Effector CD8-positive, alpha-beta T cell (primary cell): Measurements from ENCODE around the gene MYH9.

Experiments
- DNase-seq: peaks from one replicate; lab custom pipeline; 2025; lab: John Stamatoyannopoulos, UW

Gene MYH9

DNA sequence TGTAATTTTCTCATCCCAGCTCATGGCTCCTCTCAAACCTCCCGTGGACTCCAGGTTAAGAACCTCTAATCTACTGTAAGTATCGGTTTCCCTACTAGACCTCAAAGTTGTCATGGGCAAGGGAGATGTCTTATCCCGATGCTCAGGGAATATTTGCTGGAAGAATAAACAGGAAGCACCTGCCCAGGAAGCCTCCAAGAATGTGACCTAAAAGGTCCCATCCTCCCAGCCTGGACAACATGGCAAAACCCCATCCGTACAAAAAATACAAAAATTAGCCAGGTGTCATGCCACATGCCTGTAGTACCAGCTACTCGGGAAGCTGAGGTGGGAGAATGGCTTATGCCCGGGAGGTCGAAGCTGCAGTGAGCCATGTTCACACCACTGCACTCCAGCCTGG is 72.4 kb downstream of the MYH9 start:
- DNase-seq: no peak

DNA sequence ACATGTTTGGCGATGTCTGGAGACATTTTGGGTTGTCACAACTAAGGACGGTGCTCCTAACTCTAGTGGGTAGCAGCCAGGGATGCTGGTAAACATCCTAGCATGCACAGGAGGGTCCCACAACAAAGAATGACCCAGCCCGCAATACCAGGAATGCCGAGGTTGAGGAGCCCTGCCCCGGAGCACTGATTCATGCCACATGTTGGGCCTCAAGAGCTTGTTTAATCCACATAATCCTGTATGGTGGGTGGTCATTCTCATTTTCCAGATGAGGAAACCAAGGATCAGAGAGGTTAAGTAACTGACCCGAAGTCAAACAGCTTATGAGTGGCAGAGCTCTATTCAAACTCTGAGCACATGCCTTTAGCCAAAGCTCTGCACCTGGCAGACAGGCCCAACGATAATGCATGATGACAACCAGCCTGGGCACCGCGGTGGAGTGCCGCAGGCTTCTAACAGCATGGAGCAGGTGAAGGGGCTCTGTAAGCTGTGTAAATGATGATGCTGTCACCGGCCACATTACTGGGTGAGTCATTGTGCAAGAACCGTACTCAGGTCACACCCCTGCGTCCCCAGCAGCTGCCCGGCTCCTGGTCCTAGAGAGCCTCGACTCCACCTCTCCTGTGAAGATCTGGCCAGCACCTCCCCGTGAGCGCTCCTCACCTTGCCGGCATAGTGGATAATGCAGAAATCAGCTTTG is 76.2 kb downstream of the MYH9 start:
- DNase-seq: no peak

DNA sequence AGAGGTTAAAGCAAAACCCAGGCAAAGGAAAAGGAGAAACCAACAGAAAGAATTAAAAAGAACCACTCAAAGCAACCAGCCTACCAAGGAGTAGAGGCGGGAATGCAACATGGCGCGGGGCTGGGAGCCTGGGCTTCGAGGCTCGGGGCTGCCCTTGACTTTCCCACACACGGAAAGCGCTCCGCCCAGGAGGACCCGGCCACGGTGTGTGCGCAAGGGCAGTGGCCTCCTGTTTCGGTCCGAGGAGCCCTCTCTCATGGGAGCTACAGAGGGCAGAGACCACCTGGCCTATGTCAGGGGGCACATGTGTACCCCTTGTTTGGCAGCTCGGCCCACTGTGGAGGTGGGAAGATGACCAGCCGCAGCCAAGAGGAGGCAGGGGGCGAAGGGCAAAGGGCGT is 78.9 kb downstream of the MYH9 start:
- no peak for DNase-seq

DNA sequence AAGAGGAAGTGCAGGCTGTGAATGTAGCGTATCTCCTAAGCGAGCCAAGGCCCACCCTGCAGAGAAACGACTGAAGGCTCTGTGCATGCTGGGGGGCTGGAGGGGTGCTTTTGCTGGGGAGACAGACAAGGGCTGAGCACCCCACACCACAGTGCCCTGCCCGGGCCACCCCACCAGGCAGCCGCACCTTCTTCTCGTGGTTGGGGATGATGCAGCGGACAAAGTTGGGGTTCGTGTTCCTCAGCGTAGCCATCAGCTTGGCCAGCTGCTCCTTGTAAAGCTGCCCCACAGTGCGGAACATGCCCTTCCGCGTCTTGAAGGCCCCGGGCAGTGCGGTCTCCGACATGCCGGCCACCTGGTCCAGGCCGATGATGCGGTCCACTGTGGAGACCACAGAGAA is 81.5 kb downstream of the MYH9 start:
- no peak for DNase-seq

DNA sequence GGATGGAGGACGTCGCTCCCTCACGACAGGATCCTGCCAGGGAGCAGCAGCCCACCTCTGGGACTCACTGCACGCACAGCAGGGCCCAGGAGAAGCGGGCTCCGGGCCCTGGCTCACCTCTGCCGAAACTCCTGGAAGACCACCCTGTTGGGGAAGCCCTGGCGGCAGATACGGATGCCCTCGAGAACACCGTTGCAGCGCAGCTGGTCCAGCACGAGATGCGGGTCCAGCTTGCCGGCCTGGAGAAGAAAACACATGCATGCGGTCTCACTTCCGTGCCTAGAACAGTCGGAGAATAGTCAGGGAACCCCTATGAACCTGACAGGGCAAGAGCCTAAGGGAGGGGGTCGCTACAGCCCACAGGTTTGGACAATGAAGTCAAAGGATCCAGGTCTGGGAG is 82.0 kb downstream of the MYH9 start:
- no peak for DNase-seq

DNA sequence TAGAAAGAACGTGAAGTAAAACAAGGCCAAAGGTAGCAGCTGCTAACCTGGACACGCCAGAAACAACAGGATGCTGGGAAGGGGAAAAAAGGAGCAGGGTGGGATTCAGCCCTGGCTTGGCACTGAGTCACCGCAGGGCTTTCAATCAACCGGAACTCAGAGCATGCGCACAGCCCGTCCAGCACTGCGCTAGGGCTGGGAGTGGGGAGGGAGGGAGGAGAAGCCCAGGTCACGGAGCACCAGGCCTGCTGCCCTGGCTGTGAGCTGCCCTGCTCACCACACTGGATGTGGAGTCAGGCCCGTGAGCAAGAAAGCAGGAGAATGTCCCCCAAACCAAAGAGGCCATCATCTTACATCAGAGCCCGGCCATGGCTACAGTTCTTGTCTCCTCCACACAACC is 83.3 kb downstream of the MYH9 start:
- no peak for DNase-seq

DNA sequence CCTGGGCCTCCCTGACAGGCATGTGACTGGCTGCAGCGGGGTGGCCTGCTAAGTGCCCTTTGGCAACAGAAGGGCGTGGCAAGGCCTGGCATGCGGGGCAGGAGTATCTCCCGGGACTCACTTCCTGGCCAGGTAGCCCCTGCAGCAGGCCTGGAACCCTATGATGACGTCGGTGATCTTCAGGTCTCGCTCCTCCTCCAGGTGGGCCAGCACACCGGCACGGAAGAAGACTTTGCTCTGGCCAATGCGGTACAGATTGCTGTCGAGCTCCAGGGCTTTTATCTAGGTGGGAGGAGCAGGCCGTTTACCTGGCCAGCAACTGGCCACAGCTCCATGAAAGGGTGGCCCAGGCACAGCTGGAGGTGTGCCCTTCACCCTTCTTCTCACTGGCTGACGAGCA is 83.9 kb downstream of the MYH9 start:
- DNase-seq: no peak

DNA sequence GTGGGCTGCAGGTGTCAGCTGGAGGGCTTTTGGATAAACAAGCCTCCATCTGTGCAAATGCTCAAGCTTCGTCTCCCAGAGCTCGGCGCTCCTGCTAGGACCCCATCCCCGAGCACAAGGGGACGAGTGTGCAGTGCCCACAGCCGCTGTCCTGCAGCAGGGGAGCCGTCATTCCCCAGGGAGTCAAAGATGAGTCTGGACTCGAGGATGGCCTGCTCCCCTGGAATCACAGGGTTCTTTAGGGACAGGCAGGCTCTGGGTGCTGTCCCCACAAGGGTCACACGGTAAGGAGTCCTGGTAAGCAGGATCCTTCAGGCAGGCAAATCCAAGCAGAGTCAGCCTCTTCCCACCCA is 84.7 kb downstream of the MYH9 start:
- DNase-seq: no peak

DNA sequence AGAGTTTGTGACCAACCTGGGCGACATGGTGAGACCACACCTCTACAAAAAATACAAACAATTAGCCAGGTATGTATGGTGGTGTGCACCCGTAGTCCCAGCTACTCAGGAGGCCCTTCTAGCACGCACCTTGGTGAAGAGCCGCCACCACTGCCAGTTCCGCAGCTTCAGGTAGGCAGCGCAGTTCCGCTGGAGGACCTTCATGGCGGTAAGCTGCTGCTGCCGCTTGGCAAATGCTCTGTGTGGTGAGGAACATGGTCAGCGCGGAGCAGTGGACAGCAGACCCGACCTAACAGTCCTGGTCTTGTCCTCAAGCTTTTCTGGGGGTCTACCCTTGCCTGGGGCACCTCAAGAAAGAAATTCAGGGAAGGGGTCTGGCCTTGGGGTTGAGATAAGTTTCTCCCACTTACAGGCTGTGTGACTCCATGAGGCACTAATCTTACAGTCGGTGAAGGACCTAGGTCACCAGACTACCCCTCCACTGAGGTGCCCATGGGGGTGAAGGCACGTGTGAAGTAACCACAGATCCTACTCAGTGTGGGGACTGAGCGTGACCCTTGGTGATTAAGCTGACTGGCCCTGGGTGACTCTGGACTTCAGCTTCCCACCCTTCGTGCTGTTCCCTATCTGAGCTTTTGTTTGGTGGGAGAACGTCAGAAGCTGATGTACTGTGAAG is 85.2 kb downstream of the MYH9 start:
- no peak for DNase-seq

DNA sequence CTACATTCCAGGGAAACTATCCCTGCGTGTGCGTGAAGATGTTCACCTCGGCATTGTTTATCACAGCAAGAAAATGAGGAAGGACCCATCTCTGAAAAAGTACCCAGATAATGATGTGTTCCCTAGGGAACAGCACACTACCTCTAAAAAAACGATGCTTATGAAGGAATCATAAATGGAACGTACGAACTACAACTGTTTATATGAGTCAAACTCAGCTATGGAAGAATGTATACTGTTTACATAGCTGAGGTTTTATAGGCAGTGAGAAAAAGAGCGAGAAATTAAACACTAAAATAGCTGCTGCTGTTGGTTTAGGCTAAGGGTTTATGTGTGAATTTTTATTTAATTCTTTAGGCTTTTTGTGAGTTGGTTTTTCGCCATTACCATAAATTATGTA is 85.9 kb downstream of the MYH9 start:
- DNase-seq: no peak

DNA sequence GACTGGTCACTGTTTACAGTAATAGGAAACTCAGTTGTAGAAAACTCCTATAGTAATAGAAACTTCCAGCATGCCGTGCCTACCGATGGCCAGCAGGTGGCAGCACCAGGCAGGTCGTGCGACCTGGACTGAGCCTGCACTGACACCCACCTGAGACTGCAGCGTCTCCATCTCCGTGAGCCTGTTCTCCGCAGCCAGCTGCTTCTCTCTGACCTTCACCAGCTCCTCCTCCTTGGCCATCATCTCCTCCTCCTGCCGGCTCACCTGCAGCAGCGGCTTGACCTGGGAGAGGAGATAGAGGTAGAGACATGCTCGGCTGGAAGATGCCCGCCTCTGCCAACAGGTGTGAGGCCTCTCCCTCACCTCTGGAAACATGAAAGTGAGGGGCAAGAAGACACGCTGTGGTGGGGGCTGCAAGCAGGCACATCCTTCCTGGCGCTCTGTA is 86.4 kb downstream of the MYH9 start:
- DNase-seq: peak; percentile 77

DNA sequence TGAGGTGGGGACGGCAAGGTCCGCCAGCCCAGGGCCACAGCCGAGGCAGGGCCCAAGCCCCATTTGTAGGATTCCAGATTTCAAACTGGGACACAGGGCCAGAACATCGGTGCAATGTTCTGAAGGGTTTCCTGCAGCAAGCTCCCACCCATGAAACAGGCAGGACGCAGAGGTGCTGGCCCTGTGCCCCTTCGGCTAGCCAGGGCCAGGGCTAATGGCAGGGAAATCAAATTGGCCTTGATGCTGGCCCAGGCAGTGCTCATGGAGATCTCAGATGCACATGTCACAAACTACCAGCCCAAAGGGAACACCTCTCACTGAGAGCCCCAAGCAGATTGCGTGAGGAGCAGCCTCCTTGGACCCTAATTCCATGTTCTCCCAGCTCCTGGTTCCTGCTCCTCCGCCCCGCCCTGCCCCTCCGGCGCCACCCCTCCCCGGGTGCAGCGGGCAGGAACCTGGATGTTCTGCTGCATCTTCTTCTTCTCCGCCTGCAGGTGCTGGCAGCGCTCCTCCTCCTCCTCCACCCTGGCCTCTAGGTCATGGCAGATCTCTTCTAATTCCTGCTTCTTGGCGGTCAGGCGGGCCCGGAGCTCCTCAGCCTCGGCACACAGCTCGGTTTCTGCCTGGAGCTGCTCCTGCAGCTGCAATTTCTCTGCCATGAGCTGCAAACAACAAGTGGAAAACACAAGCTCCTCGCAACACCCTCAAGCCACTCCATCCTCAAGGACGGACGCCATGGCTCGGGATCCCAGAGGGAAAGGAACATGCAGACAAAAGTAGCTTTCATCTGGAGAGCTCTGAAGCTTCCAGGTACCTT is 87.2 kb downstream of the MYH9 start:
- no peak for DNase-seq

DNA sequence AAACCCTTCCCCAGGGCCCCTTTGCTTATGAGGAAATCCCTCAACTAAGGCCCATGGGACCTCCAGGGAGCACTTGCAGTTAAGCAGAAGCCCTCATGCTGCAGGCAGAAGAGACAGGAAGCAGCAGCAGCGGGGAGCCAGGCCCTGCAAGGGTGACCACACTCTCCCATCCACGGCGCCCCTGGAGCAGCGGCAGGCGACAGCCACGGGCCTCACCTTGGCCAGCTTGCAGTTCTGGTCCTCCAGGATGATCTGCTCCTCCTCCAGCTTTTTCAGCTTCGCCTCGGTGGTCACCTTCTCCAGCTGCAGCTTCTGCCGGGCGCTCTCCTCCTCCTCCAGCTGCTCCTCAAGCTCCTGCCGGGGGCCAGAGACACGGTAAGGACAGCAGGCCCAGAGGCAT is 87.9 kb downstream of the MYH9 start:
- DNase-seq: no peak

DNA sequence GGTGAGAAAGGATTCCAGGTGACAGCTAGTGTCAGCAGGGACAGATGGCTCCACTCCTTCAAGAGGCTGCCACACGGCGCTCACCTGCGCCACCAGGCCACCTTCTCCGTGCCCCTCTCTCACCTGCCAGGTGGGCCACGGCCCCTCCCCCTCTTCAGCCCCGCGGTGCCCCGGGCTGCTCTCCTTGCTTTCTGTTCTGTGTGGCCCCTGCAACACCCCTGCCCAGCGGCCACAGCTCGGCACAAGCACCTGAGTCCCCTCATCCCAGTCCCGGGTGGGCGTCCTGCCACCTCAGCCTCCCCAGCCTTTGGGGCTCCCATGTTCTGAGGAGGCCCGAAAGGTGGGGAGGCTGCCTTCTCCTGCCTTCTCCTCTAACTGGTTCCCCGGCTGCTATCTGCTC is 88.5 kb downstream of the MYH9 start:
- no peak for DNase-seq

DNA sequence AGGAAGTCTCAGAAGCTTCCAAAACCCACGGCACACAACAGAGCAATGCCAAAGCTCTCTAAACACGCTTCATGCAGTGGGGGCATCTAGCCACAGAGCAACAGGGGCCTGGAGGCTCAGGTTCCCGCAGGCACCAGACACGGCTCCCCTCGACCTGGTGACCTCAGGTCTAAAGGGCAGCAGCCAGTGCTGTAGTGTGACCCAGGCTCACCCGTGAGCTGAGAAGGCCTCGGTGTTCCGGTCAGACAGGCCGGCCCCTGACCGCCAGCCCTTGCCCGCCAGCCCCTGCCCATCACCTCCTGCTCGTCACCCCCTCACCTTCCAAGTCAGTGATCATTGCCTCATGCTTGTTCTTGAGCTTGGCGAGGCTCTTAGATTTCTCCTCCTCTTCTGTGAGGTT is 89.2 kb downstream of the MYH9 start:
- no peak for DNase-seq

DNA sequence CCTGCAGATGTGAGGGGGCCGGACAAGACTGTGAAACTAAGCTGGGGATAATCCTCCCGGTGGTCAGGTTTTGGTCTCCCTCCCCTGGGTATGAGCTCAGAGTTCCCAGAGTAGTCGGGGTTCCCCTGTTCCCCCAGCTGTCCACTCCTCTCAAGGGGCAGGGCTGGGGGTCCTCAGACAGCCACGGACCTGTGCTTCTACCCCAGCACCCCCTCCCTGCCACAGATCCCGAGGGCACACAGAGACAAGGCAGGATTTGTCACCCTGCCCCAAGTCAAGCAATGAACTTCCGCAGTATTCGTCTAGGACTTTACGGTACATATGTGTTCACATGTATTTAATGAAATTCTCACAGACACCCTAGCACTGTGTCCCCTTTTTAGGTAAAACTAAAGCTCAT is 89.6 kb downstream of the MYH9 start:
- no peak for DNase-seq

DNA sequence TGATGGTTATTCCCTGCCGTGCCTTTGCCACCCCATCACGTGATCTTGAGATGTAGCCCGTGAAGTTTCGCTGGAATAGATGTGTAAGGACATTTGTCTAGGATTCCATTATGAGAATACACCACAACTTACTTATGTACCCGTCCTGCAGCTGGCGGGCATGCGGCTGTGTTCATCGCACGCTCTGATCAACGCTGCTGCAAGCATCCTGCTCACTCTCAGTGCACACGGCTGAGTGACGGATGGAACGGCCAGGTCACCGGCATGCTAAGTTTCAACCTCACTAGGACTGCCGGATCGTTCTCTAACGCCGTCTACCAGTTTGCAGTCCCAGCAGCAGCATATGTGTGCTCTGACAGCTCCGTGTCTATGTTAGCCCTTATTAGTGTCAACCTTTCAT is 90.2 kb downstream of the MYH9 start:
- DNase-seq: no peak

DNA sequence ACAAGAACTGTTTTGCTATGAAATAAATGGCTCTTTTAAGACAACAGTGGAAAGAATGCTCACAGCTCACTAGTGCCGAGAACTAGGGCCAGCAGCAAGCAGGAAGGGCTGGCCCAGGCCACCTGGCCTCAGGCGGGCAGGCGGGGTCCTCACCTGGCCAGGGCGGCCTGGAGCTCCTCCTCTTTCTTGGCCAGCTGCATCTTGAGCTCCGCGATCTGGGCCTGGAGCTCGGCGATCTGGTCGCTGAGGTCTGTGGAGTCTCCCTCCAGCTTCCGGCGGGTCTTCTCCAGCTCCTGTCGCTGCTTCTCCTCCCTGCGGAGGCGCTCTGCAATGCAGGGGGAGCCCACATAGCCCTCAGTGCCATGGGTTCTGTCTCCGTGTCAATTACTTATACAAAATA is 91.1 kb downstream of the MYH9 start:
- no peak for DNase-seq

DNA sequence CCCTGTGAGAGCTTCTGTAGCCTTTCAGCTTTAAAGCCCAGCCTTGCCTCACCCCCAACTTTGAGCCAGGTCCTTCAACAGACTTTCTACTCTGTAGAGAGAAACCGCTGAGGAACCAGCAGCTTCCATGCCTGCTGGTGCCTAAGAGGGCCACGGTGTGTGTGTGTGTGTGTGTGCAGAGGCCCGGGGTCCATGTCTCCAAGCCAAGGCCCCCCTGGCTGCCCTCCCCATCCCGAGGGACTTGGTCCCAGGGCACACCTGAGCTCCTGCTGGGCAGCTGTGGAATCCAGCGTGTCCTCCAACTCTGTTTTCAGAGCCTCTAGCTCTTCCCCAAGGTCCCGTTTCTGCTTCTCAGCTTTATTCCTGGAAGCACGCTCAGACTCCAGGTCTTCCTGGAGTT is 92.5 kb downstream of the MYH9 start:
- no peak for DNase-seq

DNA sequence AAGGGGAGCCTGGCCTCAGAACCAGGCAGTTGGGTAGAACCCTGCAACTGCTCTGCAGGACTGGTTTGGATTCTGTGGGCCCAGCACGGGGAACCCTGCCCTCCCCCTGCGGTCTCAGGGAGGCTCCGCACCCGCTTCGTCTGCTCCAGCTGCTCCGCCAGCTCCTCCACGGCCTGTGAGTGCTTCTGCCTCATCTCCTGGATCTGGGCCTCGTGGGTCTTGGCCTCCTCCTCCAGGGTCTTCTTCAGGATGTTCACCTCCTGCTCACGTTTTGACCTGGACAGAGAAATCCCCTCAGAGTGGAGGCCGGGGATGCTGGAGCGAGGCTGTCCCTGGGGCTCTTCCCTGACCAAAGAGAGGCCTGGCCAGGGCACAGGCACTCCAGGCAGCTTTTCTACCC is 93.0 kb downstream of the MYH9 start:
- DNase-seq: no peak

DNA sequence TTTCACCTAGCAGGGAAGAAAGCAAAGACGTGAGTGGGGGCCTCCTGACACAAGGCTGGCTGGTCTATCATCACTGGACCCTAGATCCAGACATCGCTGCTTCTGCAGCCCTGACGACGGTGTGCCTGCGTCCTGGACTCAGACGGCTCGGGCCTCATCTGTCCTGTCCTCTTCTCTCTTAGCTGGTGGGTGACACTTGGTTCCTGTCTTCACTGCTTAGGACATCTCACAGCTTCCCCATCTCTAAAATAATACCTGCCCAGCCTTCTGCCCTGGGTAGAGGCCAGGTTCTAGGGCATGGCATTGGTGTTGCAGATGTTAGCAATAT is 93.5 kb downstream of the MYH9 start:
- no peak for DNase-seq

DNA sequence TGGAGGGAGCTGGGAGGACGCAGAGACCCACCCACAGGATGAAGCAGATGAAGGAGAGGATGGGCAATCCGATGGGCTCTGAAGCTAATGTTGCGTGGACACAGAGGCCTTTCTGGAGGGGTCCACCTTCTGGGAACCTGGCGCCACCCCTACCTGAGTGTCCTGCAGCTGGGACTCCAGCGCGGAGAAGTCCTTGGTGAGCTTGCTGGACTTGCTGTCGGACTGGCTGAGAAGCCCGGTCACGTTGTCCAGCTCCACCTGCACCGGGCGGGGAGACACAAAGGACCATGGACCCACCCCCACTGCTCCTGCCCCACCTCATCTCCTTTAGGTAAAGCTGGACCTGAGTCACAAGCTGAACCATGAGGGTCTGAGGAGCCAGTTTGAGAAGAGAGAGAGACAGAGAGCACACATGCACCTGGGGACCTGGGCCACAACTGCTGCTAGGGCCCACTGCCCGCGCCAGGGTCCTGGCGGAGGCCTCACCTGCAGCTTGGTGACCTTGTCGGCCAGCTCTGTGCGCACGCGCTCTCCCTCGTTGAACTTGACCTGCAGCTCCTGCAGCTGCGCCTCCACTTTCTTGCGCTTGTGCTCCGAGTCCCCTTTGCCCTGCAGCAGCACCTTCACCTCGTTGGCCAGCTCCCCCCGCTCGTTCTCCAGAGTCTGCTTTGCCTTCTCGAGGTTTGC is 94.0 kb downstream of the MYH9 start:
- DNase-seq: no peak
